HepG2 (cell line): ENCODE data around the gene MAP3K14. TPM values are rescaled to one million over a fixed set of nuclear protein-coding genes. Genes with fewer than 3 reads are reported as not detected.

Experiments used
- ATF1 ChIP-seq: IDR thresholded peaks from 2 replicates; pipeline ENCODE4 v1.6.1; 2016; ENCODE audit warnings: mild to moderate bottlenecking, control low read depth
- CEBPG ChIP-seq: IDR thresholded peaks from 2 replicates; pipeline ENCODE4 v1.6.1; 2016
- ISL2 ChIP-seq: sonication (generic); formaldehyde crosslinking; IDR thresholded peaks from 2 replicates; pipeline ENCODE4 v1.5.0; 2020; ENCODE audit warnings: missing genetic modification reagents
- MYC ChIP-seq: sonication (generic); formaldehyde crosslinking; IDR thresholded peaks from 2 replicates; pipeline ENCODE4 v1.9.0; 2021; ENCODE audit warnings: missing genetic modification reagents, borderline replicate concordance
- NFRKB ChIP-seq: fragments of 450-650 bp; IDR thresholded peaks from 2 replicates; pipeline ENCODE4 v1.6.1; 2017
- NFYB ChIP-seq: sonication (generic); formaldehyde crosslinking; IDR thresholded peaks from 2 replicates; pipeline ENCODE4 v1.4.0; 2020; ENCODE audit warnings: missing genetic modification reagents
- ONECUT2 ChIP-seq: sonication (generic); formaldehyde crosslinking; IDR thresholded peaks from 2 replicates; pipeline ENCODE4 v1.4.0; 2020; ENCODE audit warnings: missing genetic modification reagents
- RORA ChIP-seq: sonication (generic); formaldehyde crosslinking; IDR thresholded peaks from 2 replicates; pipeline ENCODE4 v1.5.0; 2020; ENCODE audit warnings: mild to moderate bottlenecking, missing genetic modification reagents, moderate library complexity
- THAP11 ChIP-seq: IDR thresholded peaks from 2 replicates; pipeline ENCODE4 v1.6.1; 2016; ENCODE audit warnings: missing biosample characterization, missing genetic modification reagents
- ZBTB20 ChIP-seq: sonication (generic); formaldehyde crosslinking; IDR thresholded peaks from 2 replicates; pipeline ENCODE4 v1.8.1; 2023; ENCODE audit warnings: missing genetic modification reagents, low read depth, mild to moderate bottlenecking, borderline replicate concordance
- ZNF180 ChIP-seq: sonication (generic); formaldehyde crosslinking; IDR thresholded peaks from 2 replicates; pipeline ENCODE4 v1.4.0; 2020; ENCODE audit warnings: low read depth, missing genetic modification reagents, borderline replicate concordance
- ZNF30 ChIP-seq: sonication (generic); formaldehyde crosslinking; IDR thresholded peaks from 2 replicates; pipeline ENCODE4 v1.5.0; 2020; ENCODE audit warnings: mild to moderate bottlenecking, missing genetic modification reagents
- ZNF33A ChIP-seq: sonication (generic); formaldehyde crosslinking; IDR thresholded peaks from 2 replicates; pipeline ENCODE4 v1.5.1; 2020; ENCODE audit warnings: missing genetic modification reagents, mild to moderate bottlenecking, moderate library complexity, borderline replicate concordance
- ZNF350 ChIP-seq: sonication (generic); formaldehyde crosslinking; IDR thresholded peaks from 2 replicates; pipeline ENCODE4 v1.4.0; 2020; ENCODE audit warnings: mild to moderate bottlenecking, low read depth, missing genetic modification reagents, borderline replicate concordance
- ZNF367 ChIP-seq: sonication (generic); formaldehyde crosslinking; IDR thresholded peaks from 2 replicates; pipeline ENCODE4 v1.4.0; 2020; ENCODE audit warnings: missing genetic modification reagents, borderline replicate concordance
- ZNF644 ChIP-seq: IDR thresholded peaks from 2 replicates; pipeline ENCODE4 v1.6.1; 2016; ENCODE audit warnings: low read depth
- ZNF841 ChIP-seq: sonication (generic); formaldehyde crosslinking; IDR thresholded peaks from 2 replicates; pipeline ENCODE4 v1.8.1; 2023; ENCODE audit warnings: missing genetic modification reagents, borderline replicate concordance
- ZNF878 ChIP-seq: sonication (generic); formaldehyde crosslinking; IDR thresholded peaks from 2 replicates; pipeline ENCODE4 v1.8.1; 2023; ENCODE audit warnings: mild to moderate bottlenecking, missing genetic modification reagents, moderate library complexity
- polyA plus RNA-seq, 8 experiments: library from polyadenylated mRNA; depleted of rRNA in 3 of 8; stranded (reverse) in 7 of 8; unstranded in 1 of 8; fragments of >200 nt; fragmentation: Illumina TruSeq in 4 of 8; extraction: Trizol in 4 of 8; gene quantifications; 2 replicates each; pipeline versions ENCODE4 v1.2.1 to v1.2.3, GENCODE V29; 2011 to 2016; ENCODE audit warnings: low read depth in 4 of 8, missing spikeins in 1 of 8, mixed read lengths in 1 of 8; ENCODE audit not compliant: insufficient read depth in 1 of 8
- total RNA-seq, 5 experiments: library from RNA; depleted of rRNA; stranded (reverse); fragments of >200 nt; fragmentation: Illumina TruSeq; extraction: Trizol; gene quantifications; 2 replicates each; pipeline ENCODE4 v1.2.3, GENCODE V29; 2016; ENCODE audit warnings: low read depth in 1 of 5
- TF ChIP-seq, protein P1 (sequence below): sonication (generic); formaldehyde crosslinking; IDR thresholded peaks from 2 replicates; pipeline ENCODE4 v1.4.0; 2020; ENCODE audit warnings: missing genetic modification reagents; ENCODE audit errors: not compliant biosample characterization
- TF ChIP-seq, protein P2 (sequence below), 2 experiments: sonication (generic) in 1 of 2; formaldehyde crosslinking in 1 of 2; IDR thresholded peaks; 2 replicates each; pipeline versions ENCODE4 v1.4.0 to v1.6.1; 2016 to 2020; ENCODE audit warnings: borderline replicate concordance in 1 of 2, low read depth in 1 of 2, mild to moderate bottlenecking in 1 of 2, missing genetic modification reagents in 1 of 2
- TF ChIP-seq, protein P3 (sequence below): sonication (generic); formaldehyde crosslinking; IDR thresholded peaks from 2 replicates; pipeline ENCODE4 v1.8.1; 2023; ENCODE audit warnings: mild to moderate bottlenecking, missing genetic modification reagents, borderline replicate concordance

Gene MAP3K14
- total and polyA plus RNA-seq, 2 of the 13 experiments (the other 11 are each of a cell fraction or from before 2014, with no cell fraction given), result 2.6 TPM

DNA sequence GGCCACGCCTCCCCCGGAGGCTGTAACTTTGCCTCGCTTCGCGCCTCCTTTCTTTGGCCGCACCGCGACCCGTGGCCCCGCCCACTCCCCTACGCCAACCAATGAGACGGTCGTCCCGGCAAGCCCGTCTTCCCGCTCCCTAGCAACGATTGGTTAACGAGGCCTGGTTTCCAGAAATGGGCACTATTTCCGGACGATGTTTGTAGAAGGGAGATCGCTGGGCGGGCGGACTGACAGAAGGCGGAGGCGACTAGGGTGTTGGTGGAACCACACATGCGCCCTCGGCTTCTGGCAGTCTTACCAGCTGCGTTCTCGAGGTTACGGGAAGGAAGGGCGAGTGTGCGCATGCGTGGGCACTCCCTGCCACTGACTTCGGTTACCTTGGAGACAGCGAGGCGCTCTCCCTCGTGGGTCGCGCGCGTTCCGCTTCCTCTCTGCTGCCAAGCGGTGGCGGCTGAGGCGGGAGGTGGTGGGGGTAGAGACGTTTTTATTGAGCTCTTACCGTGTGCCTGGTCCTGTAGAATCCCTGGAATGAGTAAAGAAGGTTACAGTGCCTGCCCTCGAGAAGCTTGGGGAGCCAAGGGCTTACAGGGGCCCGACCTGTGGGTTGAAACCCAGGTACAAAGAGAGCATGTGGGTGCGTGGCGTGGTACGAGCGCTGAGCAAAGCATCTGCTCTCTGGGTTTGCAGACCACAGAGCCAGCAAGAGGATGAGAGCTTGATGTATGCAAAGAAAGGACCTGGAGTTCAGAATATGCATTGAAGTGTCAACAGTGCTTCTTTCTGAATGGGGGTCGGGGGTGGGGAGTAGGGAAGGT, 500 bp upstream of the MAP3K14 start (continued):
- TF ChIP-seq ZNF841 (no peak), ZNF644 (CRISPR knock-in tag) (no peak), ZNF33A (CRISPR knock-in tag) (no peak), RORA (no peak), ZBTB20 (no peak; the same call in 1 of the 2 replicates), ZNF180 (CRISPR knock-in tag) (no peak), THAP11 (CRISPR knock-in tag) (peak; percentile 82; the same call in 1 of the 2 replicates), CEBPG (peak; percentile 51; the same call in 1 of the 2 replicates), MYC (no peak; the same call in 1 of the 2 replicates), ZNF30 (CRISPR knock-in tag) (no peak), ATF1 (CRISPR knock-in tag) (no peak), NFYB (CRISPR knock-in tag) (peak; percentile 94), ZNF367 (no peak), ZNF878 (CRISPR knock-in tag) (no peak), ONECUT2 (no peak), NFRKB (no peak), ISL2 (CRISPR knock-in tag) (no peak), ZNF350 (CRISPR knock-in tag) (peak; percentile 69; the same call in 1 of the 2 replicates)
- TF ChIP-seq, protein P1, sequence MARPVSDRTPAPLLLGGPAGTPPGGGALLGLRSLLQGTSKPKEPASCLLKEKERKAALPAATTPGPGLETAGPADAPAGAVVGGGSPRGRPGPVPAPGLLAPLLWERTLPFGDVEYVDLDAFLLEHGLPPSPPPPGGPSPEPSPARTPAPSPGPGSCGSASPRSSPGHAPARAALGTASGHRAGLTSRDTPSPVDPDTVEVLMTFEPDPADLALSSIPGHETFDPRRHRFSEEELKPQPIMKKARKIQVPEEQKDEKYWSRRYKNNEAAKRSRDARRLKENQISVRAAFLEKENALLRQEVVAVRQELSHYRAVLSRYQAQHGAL (CRISPR knock-in tag), result no peak
- TF ChIP-seq, protein P2, sequence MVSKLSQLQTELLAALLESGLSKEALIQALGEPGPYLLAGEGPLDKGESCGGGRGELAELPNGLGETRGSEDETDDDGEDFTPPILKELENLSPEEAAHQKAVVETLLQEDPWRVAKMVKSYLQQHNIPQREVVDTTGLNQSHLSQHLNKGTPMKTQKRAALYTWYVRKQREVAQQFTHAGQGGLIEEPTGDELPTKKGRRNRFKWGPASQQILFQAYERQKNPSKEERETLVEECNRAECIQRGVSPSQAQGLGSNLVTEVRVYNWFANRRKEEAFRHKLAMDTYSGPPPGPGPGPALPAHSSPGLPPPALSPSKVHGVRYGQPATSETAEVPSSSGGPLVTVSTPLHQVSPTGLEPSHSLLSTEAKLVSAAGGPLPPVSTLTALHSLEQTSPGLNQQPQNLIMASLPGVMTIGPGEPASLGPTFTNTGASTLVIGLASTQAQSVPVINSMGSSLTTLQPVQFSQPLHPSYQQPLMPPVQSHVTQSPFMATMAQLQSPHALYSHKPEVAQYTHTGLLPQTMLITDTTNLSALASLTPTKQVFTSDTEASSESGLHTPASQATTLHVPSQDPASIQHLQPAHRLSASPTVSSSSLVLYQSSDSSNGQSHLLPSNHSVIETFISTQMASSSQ (IDR thresholded peaks at IDR 0.05; ENCODE audit: low read depth), result no peak
- TF ChIP-seq, protein P2 (CRISPR knock-in tag; IDR thresholded peaks at IDR 0.05; ENCODE audit: borderline replicate concordance), result no peak
- TF ChIP-seq, protein P3, sequence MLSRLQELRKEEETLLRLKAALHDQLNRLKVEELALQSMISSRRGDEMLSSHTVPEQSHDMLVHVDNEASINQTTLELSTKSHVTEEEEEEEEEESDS (CRISPR knock-in tag), result no peak
